H7 (cell line): ENCODE results near the gene CCL22. TPM values are rescaled to one million over a fixed set of nuclear protein-coding genes. Genes with fewer than 3 reads are reported as not detected.
A peak's percentile ranks its signal among the peaks of the same experiment; 100 is the strongest.

Experiments
- DNase-seq: peaks from one replicate; pipeline ENCODE4 v3.0.0; 2012
- H3K27me3 ChIP-seq: 2 replicates; pipeline ENCODE4 v1.6.0; 2011; ENCODE audit warnings: mild to moderate bottlenecking, low read length; ENCODE audit not compliant: control insufficient read depth, insufficient read depth
- H3K36me3 ChIP-seq: replicated peaks from 2 replicates; pipeline ENCODE4 v1.5.1; 2011; ENCODE audit warnings: low read length; ENCODE audit not compliant: control insufficient read depth, insufficient read depth
- H3K4me3 ChIP-seq: 2 replicates; pipeline ENCODE4 v1.5.1; 2011; ENCODE audit warnings: low read depth, mild to moderate bottlenecking, control low read depth, low read length, moderate library complexity; ENCODE audit not compliant: insufficient read depth
- total RNA-seq: library from RNA; depleted of rRNA; stranded (reverse); fragments of >200 nt; shearing (Covaris generic); gene quantifications from 2 replicates; pipeline ENCODE4 v1.2.3, GENCODE V29; 2014; rRNA removed

CCL22 gene
- total RNA-seq, 1 experiment from 2014 or later, result not detected

DNA sequence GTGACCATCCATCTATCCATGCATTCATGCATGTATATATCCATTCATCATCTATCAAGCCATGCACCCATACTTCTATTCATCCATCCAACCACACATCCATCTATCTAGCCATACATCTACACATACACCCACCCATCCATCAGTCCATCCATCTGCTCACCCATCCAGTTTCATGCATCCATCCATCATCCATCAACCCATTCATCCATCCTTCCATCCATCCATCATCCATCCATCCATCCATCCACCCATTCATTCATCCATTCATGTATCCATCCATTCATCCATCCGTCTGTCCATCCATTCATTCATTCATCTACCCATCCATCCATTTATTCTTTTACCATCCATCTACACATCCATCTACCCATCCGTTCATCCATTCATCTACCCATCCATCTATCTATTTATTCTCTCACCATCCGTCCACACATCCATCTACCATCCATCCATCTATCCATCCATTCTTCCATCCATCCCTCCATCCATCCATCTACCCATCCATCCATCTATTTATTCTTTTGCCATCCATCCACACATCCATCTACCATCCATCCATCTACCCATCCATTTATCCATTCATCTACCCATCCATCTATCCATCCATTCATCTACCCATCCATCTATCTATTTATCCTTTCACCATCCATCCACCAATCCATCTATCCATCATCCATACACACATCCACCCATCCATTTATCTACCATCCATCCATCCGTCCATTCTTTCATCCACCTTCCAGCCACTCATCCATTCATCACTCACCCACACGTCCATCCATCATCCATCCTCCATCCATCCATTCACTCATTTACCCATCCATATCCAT, 49.2 kb downstream of the CCL22 start:
- no peaks in the 10 kb centered on the region for H3K27me3 ChIP-seq
- no peaks in the 10 kb centered on the region for H3K36me3 ChIP-seq
- DNase-seq, result no peak
- H3K4me3 ChIP-seq, result no peak overlapping the region

DNA sequence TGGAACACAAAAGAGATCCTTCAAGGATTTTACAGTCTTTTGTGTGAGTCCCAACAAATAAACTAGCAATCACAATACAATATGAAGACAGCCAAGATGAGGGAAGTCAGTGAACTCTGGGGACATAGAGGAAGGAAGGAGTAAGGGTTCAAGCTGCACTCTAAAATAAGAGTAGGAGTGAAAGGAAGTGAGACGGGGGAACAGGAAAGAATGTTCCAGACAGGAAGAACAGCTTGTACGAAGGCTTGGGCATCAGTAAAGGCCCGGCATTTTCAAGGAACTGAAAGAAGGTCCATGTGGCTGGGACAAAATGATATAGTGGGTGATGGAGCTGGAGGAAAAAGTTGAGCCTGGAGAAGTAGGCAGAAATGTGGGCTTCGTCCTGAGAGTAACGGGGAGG, 50.5 kb downstream of the CCL22 start:
- DNase-seq, result no peak
- no peaks in the 10 kb centered on the region for H3K36me3 ChIP-seq
- no peak overlapping the region for H3K4me3 ChIP-seq
- no peaks in the 10 kb centered on the region for H3K27me3 ChIP-seq

- Histone ChIP-seq H3K4me3 (no peak overlapping the region), H3K27me3 (no peaks in the 10 kb centered on the region), H3K36me3 (no peaks in the 10 kb centered on the region)
- DNase-seq, result peak; percentile 26
These were observed 51.4 kb downstream of the CCL22 start for GRCh38 chr16:57409870-57410587.

DNA sequence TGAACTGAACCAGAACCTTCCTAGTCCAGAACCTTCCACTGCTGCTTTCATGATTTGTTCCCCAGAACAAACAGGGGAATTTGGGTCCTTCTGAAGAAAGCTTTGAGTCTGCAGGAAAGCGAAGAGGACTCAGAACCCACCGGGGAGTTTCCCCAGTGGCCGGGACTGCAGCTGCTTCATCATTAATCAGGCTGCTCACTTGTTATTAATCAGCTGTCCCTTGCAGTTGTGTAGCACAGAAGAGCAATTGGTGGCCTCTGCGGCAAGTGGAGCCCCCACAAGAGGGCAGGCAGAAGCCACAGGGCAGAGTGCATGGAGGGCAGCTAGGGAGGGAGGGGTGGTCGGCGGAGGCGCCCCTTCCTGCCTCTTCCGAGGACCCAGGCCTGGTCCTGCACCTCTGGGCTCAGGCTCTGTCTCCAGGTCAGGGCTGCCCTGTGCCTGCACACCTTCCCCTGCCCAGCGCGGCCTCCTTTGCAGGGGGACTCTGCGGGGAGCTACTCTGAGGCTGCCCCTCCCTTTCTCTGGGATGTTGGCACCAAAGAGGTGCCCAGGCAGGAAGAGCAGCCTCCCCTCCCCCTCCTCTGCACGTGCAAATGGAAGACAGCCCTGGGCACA, 52.9 kb downstream of the CCL22 start:
- peak; percentile 48 for DNase-seq
- Histone ChIP-seq H3K4me3 (no peak overlapping the region), H3K27me3 (no peaks in the 10 kb centered on the region), H3K36me3 (no peaks in the 10 kb centered on the region)

DNA sequence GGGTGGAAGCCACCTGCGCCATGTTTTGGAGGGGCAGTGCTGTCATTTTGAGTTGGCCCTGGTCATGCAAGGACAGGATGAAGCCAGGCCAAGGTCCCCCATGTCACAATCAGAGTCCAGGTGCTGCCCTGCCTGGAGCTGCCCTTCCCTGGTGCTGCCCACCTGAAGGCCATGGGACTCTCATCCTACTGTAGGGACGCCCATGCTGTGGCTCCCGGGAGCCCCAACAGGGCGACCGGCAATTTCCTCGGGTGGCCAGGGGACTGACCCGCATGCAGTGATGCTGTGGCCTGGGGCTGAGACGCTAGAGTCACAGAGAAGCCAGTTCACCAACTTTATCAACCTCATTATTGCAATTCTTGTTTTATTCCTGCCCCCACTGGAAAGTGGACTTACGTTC, 54.0 kb downstream of the CCL22 start:
- no peak overlapping the region for H3K4me3 ChIP-seq
- H3K27me3 ChIP-seq, result no peaks in the 10 kb centered on the region
- H3K36me3 ChIP-seq, result no peaks in the 10 kb centered on the region
- DNase-seq, result no peak

DNA sequence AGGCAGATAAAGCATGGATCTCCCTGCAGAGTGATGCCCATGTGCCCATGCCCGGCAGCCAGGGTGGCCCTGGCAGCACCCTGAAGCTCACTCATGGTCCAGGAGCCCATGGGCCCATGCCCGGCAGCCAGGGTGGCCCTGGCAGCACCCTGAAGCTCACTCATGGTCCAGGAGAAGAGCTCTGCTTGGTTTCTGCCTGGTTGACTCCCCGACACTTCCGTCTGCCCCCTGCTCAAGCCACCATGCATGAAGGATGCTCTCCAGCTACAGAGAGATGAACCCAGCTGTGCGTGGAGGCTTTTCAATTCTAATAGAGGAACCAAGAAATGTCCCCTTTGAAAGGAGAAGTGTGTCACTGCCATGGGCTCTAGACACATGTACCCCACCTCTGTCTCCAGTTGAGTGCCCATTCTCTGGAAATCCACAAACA, 54.7 kb downstream of the CCL22 start:
- Histone ChIP-seq H3K4me3 (no peak overlapping the region), H3K36me3 (no peaks in the 10 kb centered on the region), H3K27me3 (no peaks in the 10 kb centered on the region)
- DNase-seq, result no peak

- H3K36me3 ChIP-seq, result no peaks in the 10 kb centered on the region
- no peak overlapping the region for H3K4me3 ChIP-seq
- no peak for DNase-seq
- no peaks in the 10 kb centered on the region for H3K27me3 ChIP-seq
These were observed 55.1 kb downstream of the CCL22 start for GRCh38 chr16:57413733-57414132.

Other genes starting within 250 kb of the CCL22 start
- 60.9 and 63.3 TPM in 2 replicates for gene PSME3IP1, start 172.7 kb upstream of the CCL22 start, total RNA-seq
- 31.0 and 49.8 TPM in 2 replicates for gene RSPRY1, start 172.5 kb upstream of the CCL22 start, total RNA-seq
- 27.7 and 28.3 TPM in 2 replicates for gene ARL2BP, start 113.5 kb upstream of the CCL22 start, total RNA-seq
- 1.6 and 3.0 TPM in 2 replicates for gene PLLP, start 74.1 kb upstream of the CCL22 start, total RNA-seq
- 0.67 and 2.1 TPM in 2 replicates for gene CX3CL1, start 13.7 kb downstream of the CCL22 start, total RNA-seq
- not detected in 2 replicates for gene CCL17, start 46.0 kb downstream of the CCL22 start, total RNA-seq
- 114 and 134 TPM in 2 replicates for gene CIAPIN1, start 88.6 kb downstream of the CCL22 start, total RNA-seq
- 43.3 and 59.6 TPM in 2 replicates for gene COQ9, start 88.7 kb downstream of the CCL22 start, total RNA-seq
- gene POLR2C, start 103.9 kb downstream of the CCL22 start, total RNA-seq, result 178 and 189 TPM in 2 replicates
- 15.3 and 15.7 TPM in 2 replicates for gene DOK4, start 127.7 kb downstream of the CCL22 start, total RNA-seq
- gene CCDC102A, start 177.8 kb downstream of the CCL22 start, total RNA-seq, result 9.3 and 10.4 TPM in 2 replicates
- gene ADGRG5, start 183.9 kb downstream of the CCL22 start, total RNA-seq, result 6.2 and 6.4 TPM in 2 replicates